H1 (cell line): ENCODE results near the gene NR5A2. TPM values are rescaled to one million over a fixed set of nuclear protein-coding genes. Genes with fewer than 3 reads are reported as not detected.

Source experiments
- CTCF ChIA-PET: fragments of 300-600 bp; sonication (Branson Sonifier 250); formaldehyde crosslinking; loops from one replicate; lab custom pipeline; 2021; ENCODE audit not compliant: partially characterized antibody; lab: Charles Lee
- POLR2A ChIA-PET: fragments of 300-600 bp; sonication (Branson Sonifier 250); formaldehyde crosslinking; loops from one replicate; lab custom pipeline; 2021; ENCODE audit warnings: inconsistent platforms; ENCODE audit not compliant: partially characterized antibody; lab: Charles Lee
- DNase-seq, 2 experiments: peaks; one replicate each; pipeline versions ENCODE4 v3.0.0 to v3.0.0-alpha.2; 2010 to 2022; ENCODE audit warnings: low spot score in 2 of 2, low read depth in 1 of 2, mixed read lengths in 1 of 2
- FAIRE-seq: peaks from 2 replicates; lab custom pipeline; 2011; peaks lifted over from hg19 to GRCh38; lab: Jason Lieb, UNC
- H2AFZ ChIP-seq: 2 replicates; pipeline ENCODE4 v1.8.1; 2012; ENCODE audit warnings: low read length, inconsistent platforms
- H2AK5ac ChIP-seq: 2 replicates; pipeline ENCODE4 v1.6.1; 2013; ENCODE audit warnings: low read depth, low read length
- H2BK120ac ChIP-seq: replicated peaks from 2 replicates; pipeline ENCODE3; 2013; ENCODE audit warnings: low read depth, low read length, inconsistent platforms
- H2BK12ac ChIP-seq: 2 replicates; pipeline ENCODE4 v1.6.1; 2013; ENCODE audit warnings: low read depth, low read length
- H2BK15ac ChIP-seq: 2 replicates; pipeline ENCODE4 v1.6.1; 2013; ENCODE audit warnings: low read length
- H2BK20ac ChIP-seq: 2 replicates; pipeline ENCODE4 v1.6.1; 2013; ENCODE audit warnings: low read length
- H2BK5ac ChIP-seq: 2 replicates; pipeline ENCODE4 v1.6.1; 2013; ENCODE audit warnings: low read depth, low read length
- H3K14ac ChIP-seq: 2 replicates; pipeline ENCODE4 v1.6.1; 2013; ENCODE audit warnings: inconsistent platforms; ENCODE audit not compliant: insufficient read length
- H3K18ac ChIP-seq: 2 replicates; pipeline ENCODE4 v1.6.1; 2013; ENCODE audit warnings: low read length; ENCODE audit errors: extremely low read depth
- H3K23ac ChIP-seq: 2 replicates; pipeline ENCODE4 v1.6.1; 2013; ENCODE audit warnings: inconsistent platforms; ENCODE audit not compliant: insufficient read length
- H3K23me2 ChIP-seq: 2 replicates; pipeline ENCODE4 v1.6.1; 2013; ENCODE audit warnings: low read depth, low read length
- H3K27ac ChIP-seq: 2 replicates; pipeline ENCODE4 v1.6.1; 2011; ENCODE audit warnings: low read depth, low read length, inconsistent platforms
- H3K27me3 ChIP-seq, 4 experiments: replicated peaks in 1 of 4; 1 replicate in 1 of 4; 2 replicates in 3 of 4; pipeline versions ENCODE4 v1.6.1 to v1.8.1; 2011 to 2013; ENCODE audit warnings: low read length in 3 of 4, mild to moderate bottlenecking in 3 of 4, inconsistent platforms in 2 of 4, mixed read lengths in 2 of 4, moderate library complexity in 1 of 4; ENCODE audit not compliant: control insufficient read depth in 3 of 4, insufficient read depth in 3 of 4; ENCODE audit errors: extremely low read depth in 1 of 4
- H3K36me3 ChIP-seq, 4 experiments: 2 replicates each; pipeline versions ENCODE4 v1.6.1 to v1.8.1; 2011 to 2013; ENCODE audit warnings: mild to moderate bottlenecking in 4 of 4, low read length in 3 of 4, moderate library complexity in 2 of 4, control low read depth in 1 of 4, inconsistent platforms in 1 of 4; ENCODE audit not compliant: insufficient read depth in 4 of 4, control insufficient read depth in 2 of 4
- H3K4ac ChIP-seq: replicated peaks from 2 replicates; pipeline ENCODE3; 2013; ENCODE audit warnings: low read length, low read depth, mixed read lengths, inconsistent platforms; ENCODE audit not compliant: insufficient read length
- H3K4me1 ChIP-seq, 4 experiments: replicated peaks in 1 of 4; 1 replicate in 1 of 4; 2 replicates in 3 of 4; pipeline versions ENCODE4 v1.6.1 to v1.8.1; 2011 to 2013; ENCODE audit warnings: low read length in 3 of 4, inconsistent platforms in 2 of 4, mixed read lengths in 1 of 4; ENCODE audit not compliant: insufficient read depth in 4 of 4, control insufficient read depth in 3 of 4
- H3K4me2 ChIP-seq, 2 experiments: 2 replicates each; pipeline versions ENCODE4 v1.6.1 to v1.8.1; 2011 to 2013; ENCODE audit warnings: low read depth in 2 of 2, low read length in 2 of 2, control low read depth in 1 of 2, inconsistent platforms in 1 of 2, mild to moderate bottlenecking in 1 of 2; ENCODE audit not compliant: insufficient read depth in 1 of 2
- H3K4me3 ChIP-seq, 4 experiments: fragments of 200-600, 300-600 bp in 1 of 4; sonication (generic), shearing (Covaris generic), sonication (Bioruptor Twin) in 1 of 4; 2 replicates each; pipeline versions ENCODE4 v1.5.1 to v1.8.1; 2011 to 2016; ENCODE audit warnings: low read length in 4 of 4, low read depth in 3 of 4, control low read depth in 2 of 4, inconsistent platforms in 2 of 4, mild to moderate bottlenecking in 2 of 4, mixed read lengths in 1 of 4, moderate library complexity in 1 of 4; ENCODE audit not compliant: insufficient read depth in 2 of 4; ENCODE audit errors: extremely low read depth in 1 of 4
- H3K56ac ChIP-seq: replicated peaks from 2 replicates; pipeline ENCODE3; 2013; ENCODE audit warnings: low read depth, mild to moderate bottlenecking, mixed read lengths, low read length, inconsistent platforms; ENCODE audit not compliant: insufficient read length
- H3K79me1 ChIP-seq: 2 replicates; pipeline ENCODE4 v1.6.1; 2013; ENCODE audit warnings: low read depth, low read length, control low read depth
- H3K79me2 ChIP-seq, 2 experiments: 2 replicates each; pipeline versions ENCODE4 v1.6.1 to v1.8.1; 2012 to 2013; ENCODE audit warnings: low read length in 2 of 2, mild to moderate bottlenecking in 2 of 2, inconsistent platforms in 1 of 2; ENCODE audit not compliant: insufficient read depth in 2 of 2, control insufficient read depth in 1 of 2
- H3K9ac ChIP-seq, 4 experiments: replicated peaks in 1 of 4; 1 replicate in 1 of 4; 2 replicates in 3 of 4; pipeline versions ENCODE4 v1.6.1 to v1.8.1; 2011 to 2013; ENCODE audit warnings: low read depth in 3 of 4, low read length in 3 of 4, control low read depth in 2 of 4, mild to moderate bottlenecking in 2 of 4, moderate library complexity in 2 of 4, inconsistent platforms in 1 of 4; ENCODE audit errors: extremely low read depth in 1 of 4
- H3K9me3 ChIP-seq, 2 experiments: 2 replicates each; pipeline versions ENCODE4 v1.6.1 to v1.8.1; 2012 to 2013; ENCODE audit warnings: mild to moderate bottlenecking in 2 of 2, moderate library complexity in 2 of 2, control low read depth in 1 of 2, inconsistent platforms in 1 of 2, low read depth in 1 of 2, low read length in 1 of 2, mixed read lengths in 1 of 2; ENCODE audit not compliant: insufficient read depth in 2 of 2
- H4K20me1 ChIP-seq, 2 experiments: replicated peaks in 1 of 2; 2 replicates each; pipeline versions ENCODE3 to v1.8.1; 2011 to 2013; ENCODE audit warnings: inconsistent platforms in 2 of 2, low read length in 2 of 2, mild to moderate bottlenecking in 1 of 2; ENCODE audit not compliant: insufficient read depth in 2 of 2, control insufficient read depth in 1 of 2
- H4K5ac ChIP-seq: 2 replicates; pipeline ENCODE4 v1.6.1; 2013; ENCODE audit warnings: low read length, low read depth, mixed read lengths, inconsistent platforms; ENCODE audit not compliant: insufficient read length
- H4K8ac ChIP-seq: 2 replicates; pipeline ENCODE4 v1.8.0; 2013; ENCODE audit warnings: mild to moderate bottlenecking, moderate library complexity, low read length, inconsistent platforms; ENCODE audit not compliant: insufficient read depth; ENCODE audit errors: extremely low read depth
- H4K91ac ChIP-seq: replicated peaks from 2 replicates; pipeline ENCODE3; 2013; ENCODE audit warnings: low read length, mixed read lengths, inconsistent platforms; ENCODE audit not compliant: insufficient read length
- CBX5 ChIP-seq: fragments of 300-800, 300-1000 bp; sonication (generic); IDR thresholded peaks from 2 replicates; pipeline ENCODE4 v1.7.1; 2016; ENCODE audit warnings: antibody characterized with exemption, low read length, low read depth
- CBX8 ChIP-seq: fragments of 300-800, 300-1000 bp; sonication (generic); IDR thresholded peaks from 2 replicates; pipeline ENCODE4 v1.7.1; 2016; ENCODE audit warnings: low read depth, low read length, borderline replicate concordance
- MAFK ChIP-seq: IDR thresholded peaks from 2 replicates; pipeline ENCODE4 v1.6.1; 2012; ENCODE audit warnings: low read depth, mild to moderate bottlenecking, improper control_type of control experiment, low read length
- POU5F1 ChIP-seq: IDR thresholded peaks from 2 replicates; pipeline ENCODE4 v1.6.1; 2011; ENCODE audit warnings: low read depth, mild to moderate bottlenecking, low read length, moderate library complexity
- RBBP5 ChIP-seq: IDR thresholded peaks from 2 replicates; pipeline ENCODE4 v1.7.1; 2012; ENCODE audit warnings: low read depth, mild to moderate bottlenecking, inconsistent platforms, low read length, moderate library complexity, borderline replicate concordance
- SUZ12 ChIP-seq: fragments of 200-600 bp; sonication (generic); IDR thresholded peaks from 2 replicates; pipeline ENCODE4 v1.6.1; 2012; ENCODE audit warnings: mild to moderate bottlenecking, inconsistent platforms, low read length, moderate library complexity, mixed read lengths
- TBP ChIP-seq: IDR thresholded peaks from 2 replicates; pipeline ENCODE4 v1.6.1; 2011; ENCODE audit warnings: low read depth, low read length, improper control_type of control experiment
- WGBS, 2 experiments: shearing (Covaris generic) in 1 of 2; methylation state at CpG; one replicate each; pipeline versions ENCODE4 v1.1.6 to v1.1.7; 2013 to 2015; ENCODE audit warnings: low lambda C conversion rate in 2 of 2, mixed read lengths in 2 of 2, inconsistent platforms in 1 of 2, low coverage in 1 of 2, missing lambda C conversion rate in 1 of 2; ENCODE audit not compliant: insufficient replicate concordance in 2 of 2, insufficient coverage in 1 of 2, insufficient read length in 1 of 2; ENCODE audit errors: extremely low coverage in 1 of 2, missing lambda C conversion rate in 1 of 2; 5-methylcytosine and 5-hydroxymethylcytosine counted together
- polyA plus RNA-seq, 7 experiments: library from polyadenylated mRNA; depleted of rRNA in 3 of 7; stranded (reverse) in 5 of 7; unstranded in 2 of 7; fragments of >200 nt in 5 of 7; fragments of 200-250 nt in 2 of 7; gene quantifications; 1 replicate in 5 of 7; 2 replicates in 1 of 7; 4 replicates in 1 of 7; pipeline versions ENCODE4 v1.2.1 to v1.2.3, GENCODE V29; 2011 to 2013; ENCODE audit warnings: missing spikeins in 2 of 7, mixed read lengths in 2 of 7
- total RNA-seq: library from RNA; stranded (reverse); fragmentation: NEBNext Ultra II Directional; extraction: Animal tissue kit (Norgen Biotek cat#: 25700); gene quantifications from 2 replicates; pipeline ENCODE4 v1.2.1, GENCODE V29; 2021
- TF ChIP-seq, protein P1 (sequence below): IDR thresholded peaks from 2 replicates; pipeline ENCODE4 v1.6.1; 2011; ENCODE audit warnings: low read length, improper control_type of control experiment
- TF ChIP-seq, protein P2 (sequence below): IDR thresholded peaks from 2 replicates; pipeline ENCODE4 v1.6.1; 2012; ENCODE audit warnings: inconsistent platforms
- TF ChIP-seq, protein P3 (sequence below), 3 experiments: IDR thresholded peaks; 1 replicate in 2 of 3; 2 replicates in 1 of 3; pipeline versions ENCODE4 v1.5.1 to v1.6.1; 2011; ENCODE audit warnings: low read length in 3 of 3, mild to moderate bottlenecking in 3 of 3, inconsistent platforms in 2 of 3, low read depth in 1 of 3, moderate library complexity in 1 of 3; ENCODE audit not compliant: insufficient read depth in 1 of 3; ENCODE audit errors: control extremely low read depth in 1 of 3

NR5A2 gene
- total and polyA plus RNA-seq, 2 of the 8 experiments (the other 6 are each of a cell fraction or from before 2014, with no cell fraction given) = 1.7 to 11.6 TPM

DNA sequence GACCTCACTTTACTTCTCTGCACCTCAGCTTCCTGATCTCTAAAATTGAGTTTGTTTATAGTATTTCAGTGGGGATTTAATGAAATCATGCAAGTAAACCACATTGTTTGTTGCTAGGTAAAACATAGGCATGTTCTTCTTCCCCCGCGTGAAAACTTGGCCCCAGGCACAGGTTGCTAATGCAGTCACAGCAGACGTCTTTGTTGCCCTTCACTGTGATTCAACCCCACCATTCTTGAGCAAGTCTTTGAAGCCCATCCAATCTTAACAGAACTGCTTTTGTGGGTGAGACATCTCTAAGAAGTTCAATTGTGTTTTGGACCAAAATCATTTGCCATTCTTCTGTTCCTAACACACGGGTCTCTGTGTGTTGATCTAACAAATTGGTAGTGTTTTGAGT is 196.8 kb downstream of the NR5A2 start:
- POLR2A ChIA-PET = no interaction called here
- Histone ChIP-seq H2AK5ac (no peak overlapping the region), H3K36me3 (no peaks in the 10 kb centered on the region), H3K23me2 (no peaks in the 10 kb centered on the region; the same call in 1 of the 2 replicates), H3K9me3 (no peaks in the 10 kb centered on the region), H2BK20ac (no peak overlapping the region), H2AFZ (no peak overlapping the region), H2BK12ac (no peak overlapping the region), H3K27ac (no peak overlapping the region), H3K23ac (no peak overlapping the region), H3K4ac (no peak overlapping the region), H2BK120ac (no peak overlapping the region), H2BK15ac (no peak overlapping the region), H3K79me1 (no peaks in the 10 kb centered on the region), H3K79me2 (no peaks in the 10 kb centered on the region), H4K91ac (no peak overlapping the region), H3K27me3 (no peaks in the 10 kb centered on the region), H4K8ac (no peak overlapping the region), H3K9ac (no peak overlapping the region), H3K18ac (no peak overlapping the region), H2BK5ac (no peak overlapping the region), H3K56ac (no peak overlapping the region), H4K5ac (no peak overlapping the region), H3K4me3 (no peak overlapping the region), H3K4me2 (no peak overlapping the region), H3K14ac (no peak overlapping the region), H3K4me1 (peaks cover 2 to 17% (median 14%) of the 10 kb centered on the region in 4 experiments), H4K20me1 (no peaks in the 10 kb centered on the region)
- no peak for FAIRE-seq
- no peak for DNase-seq
- 86% methylated on average over 4 of the region's 4 CpGs; no CpG with 5 or more reads in 1 of the 2 experiments for whole genome bisulfite sequencing, 2 experiments
- CTCF ChIA-PET = interaction anchor here (0.8 to 0.9 kb wide), 4 partner anchors 8 to 83 kb away, joined by 3 read pairs; no protein-coding TSS in a partner anchor
- TF ChIP-seq RBBP5 (no peak), CBX5 (no peak), MAFK (no peak), TBP (no peak), POU5F1 (no peak), SUZ12 (no peak), CBX8 (no peak)
- TF ChIP-seq, protein P1, sequence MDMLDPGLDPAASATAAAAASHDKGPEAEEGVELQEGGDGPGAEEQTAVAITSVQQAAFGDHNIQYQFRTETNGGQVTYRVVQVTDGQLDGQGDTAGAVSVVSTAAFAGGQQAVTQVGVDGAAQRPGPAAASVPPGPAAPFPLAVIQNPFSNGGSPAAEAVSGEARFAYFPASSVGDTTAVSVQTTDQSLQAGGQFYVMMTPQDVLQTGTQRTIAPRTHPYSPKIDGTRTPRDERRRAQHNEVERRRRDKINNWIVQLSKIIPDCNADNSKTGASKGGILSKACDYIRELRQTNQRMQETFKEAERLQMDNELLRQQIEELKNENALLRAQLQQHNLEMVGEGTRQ = no peak
- TF ChIP-seq, protein P2, sequence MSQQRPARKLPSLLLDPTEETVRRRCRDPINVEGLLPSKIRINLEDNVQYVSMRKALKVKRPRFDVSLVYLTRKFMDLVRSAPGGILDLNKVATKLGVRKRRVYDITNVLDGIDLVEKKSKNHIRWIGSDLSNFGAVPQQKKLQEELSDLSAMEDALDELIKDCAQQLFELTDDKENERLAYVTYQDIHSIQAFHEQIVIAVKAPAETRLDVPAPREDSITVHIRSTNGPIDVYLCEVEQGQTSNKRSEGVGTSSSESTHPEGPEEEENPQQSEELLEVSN = no peak
- TF ChIP-seq, protein P3, sequence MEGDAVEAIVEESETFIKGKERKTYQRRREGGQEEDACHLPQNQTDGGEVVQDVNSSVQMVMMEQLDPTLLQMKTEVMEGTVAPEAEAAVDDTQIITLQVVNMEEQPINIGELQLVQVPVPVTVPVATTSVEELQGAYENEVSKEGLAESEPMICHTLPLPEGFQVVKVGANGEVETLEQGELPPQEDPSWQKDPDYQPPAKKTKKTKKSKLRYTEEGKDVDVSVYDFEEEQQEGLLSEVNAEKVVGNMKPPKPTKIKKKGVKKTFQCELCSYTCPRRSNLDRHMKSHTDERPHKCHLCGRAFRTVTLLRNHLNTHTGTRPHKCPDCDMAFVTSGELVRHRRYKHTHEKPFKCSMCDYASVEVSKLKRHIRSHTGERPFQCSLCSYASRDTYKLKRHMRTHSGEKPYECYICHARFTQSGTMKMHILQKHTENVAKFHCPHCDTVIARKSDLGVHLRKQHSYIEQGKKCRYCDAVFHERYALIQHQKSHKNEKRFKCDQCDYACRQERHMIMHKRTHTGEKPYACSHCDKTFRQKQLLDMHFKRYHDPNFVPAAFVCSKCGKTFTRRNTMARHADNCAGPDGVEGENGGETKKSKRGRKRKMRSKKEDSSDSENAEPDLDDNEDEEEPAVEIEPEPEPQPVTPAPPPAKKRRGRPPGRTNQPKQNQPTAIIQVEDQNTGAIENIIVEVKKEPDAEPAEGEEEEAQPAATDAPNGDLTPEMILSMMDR (IDR thresholded peaks at IDR 0.05; ENCODE audit: control extremely low read depth in 1 of 3, insufficient read depth in 1 of 3, low read depth in 1 of 3, low read length in 3 of 3) = no peak
